Limb (tissue), 2 donors: ENCODE measurements around the gene SNAI1.

ENCODE experiments used
- DNase-seq, 2 donors: peaks; one replicate each; pipeline ENCODE4 v3.0.0-alpha.2; 2016; ENCODE audit errors: extremely low spot score in 2 of 2

The SNAI1 gene

DNA sequence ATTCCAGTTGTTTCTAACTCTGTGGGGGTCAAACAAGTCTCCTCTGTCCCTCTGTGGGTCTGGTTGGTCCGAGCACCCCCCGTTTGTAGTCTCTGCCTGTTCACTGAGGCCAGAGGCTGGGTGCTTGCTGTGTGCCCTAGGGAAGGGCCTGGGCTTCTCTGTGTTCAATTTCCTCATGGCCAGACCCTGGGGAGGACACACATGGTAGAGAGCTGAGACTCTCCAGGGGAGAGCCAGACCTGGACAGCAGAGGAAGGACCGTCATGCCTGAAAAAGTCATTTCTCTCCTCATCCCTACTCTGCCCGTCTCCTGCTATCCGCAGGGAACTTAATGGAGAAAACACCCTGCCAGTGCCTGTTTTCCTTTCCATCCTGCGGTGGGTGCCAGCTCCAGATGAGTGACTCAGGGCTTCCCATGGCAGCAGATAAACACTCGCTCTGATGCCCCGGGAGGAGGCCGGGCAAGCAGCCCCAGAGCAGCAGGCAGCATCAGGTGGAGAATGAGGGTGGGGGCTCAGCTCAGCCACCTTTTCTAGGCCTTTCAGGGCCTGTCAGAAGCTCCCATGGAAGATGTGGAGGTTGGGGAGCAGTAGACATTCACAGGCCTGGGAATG is 51.9 kb downstream of the SNAI1 start:
- DNase-seq: no peak

- DNase-seq: no peak
Measured at GRCh38 chr20:50036703-50037102, 53.9 kb downstream of the SNAI1 start.

GRCh38 chr20:50037123-50037522 is 54.3 kb downstream of the SNAI1 start:
- DNase-seq: no peak

DNA sequence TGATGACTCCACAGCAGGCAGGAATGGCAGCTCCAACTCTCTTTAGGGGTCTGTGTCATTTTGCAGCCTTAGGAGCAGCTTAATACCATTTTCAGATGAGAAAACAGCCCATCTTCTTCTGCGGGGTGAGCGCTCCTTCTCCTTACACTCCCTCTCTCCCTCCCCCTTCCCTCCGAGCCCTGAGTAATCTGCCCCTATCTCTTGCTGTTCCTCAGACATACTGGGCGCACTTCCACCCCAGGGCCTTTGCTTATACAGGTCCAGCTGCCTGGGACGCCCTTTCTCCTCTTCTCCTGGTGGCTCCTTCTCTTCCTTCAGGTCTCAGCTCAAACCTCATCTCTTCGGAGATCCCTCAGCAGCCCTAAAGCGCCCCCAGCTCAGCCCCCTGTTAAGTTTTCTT is 54.8 kb downstream of the SNAI1 start:
- no peak for DNase-seq

DNA sequence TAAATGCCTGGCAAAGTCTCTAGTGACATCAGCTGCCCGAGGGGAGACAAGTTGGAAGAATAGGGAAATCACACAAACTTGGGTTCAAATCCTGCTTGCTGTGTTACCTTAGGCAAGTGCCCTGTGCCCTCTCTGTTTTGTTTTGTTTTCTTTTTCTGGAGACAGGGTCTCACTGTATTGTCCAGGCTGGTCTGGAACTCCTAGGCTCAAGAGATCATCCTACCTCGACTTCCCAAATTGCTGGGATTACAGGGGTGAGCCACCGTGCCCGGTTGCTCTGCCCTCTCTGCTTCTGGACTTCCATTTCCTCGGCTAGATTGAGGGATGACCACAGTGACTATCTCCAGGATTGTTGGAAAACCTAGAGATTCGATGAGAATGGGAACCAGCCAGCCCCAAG is 55.4 kb downstream of the SNAI1 start:
- no peak for DNase-seq
